Measurements from ENCODE around the gene RUFY2. TPM values are rescaled to one million over a fixed set of nuclear protein-coding genes. Genes with fewer than 3 reads are reported as not detected.
"Not testable (repeated sequence)": the region's sequence is repeated elsewhere in the genome, so short reads cannot be mapped to it uniquely, and the experiment has no call there.

The RUFY2 gene
- total and polyA plus RNA-seq, 11 donors: 3.2 to 11.8 (median 8.6) TPM

DNA sequence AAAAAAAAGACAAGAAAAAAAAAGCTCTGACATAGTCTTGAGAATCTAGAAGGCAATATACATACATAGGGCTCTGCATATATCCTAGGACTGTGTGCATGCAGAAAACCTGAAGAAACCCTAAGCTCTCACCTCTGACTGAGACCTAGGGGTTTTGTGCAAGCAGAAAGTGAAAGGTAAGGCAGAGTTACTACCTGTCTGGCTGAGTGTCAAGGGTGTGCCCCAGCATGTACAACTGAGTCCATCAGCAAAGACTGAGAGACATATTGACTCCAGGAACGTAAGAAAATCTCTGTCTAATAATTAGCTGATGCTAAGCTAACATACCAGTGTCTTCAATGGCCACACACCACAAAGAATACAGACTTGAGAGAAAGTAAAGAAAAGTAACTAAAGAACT, 91.5 kb downstream of the RUFY2 start:
- Histone ChIP-seq H3K27ac (no peak overlapping the region), H3K9me3 (peaks cover 0 to 21% (median 11%) of the 10 kb centered on the region in 12 donors), H3K4me3 (no peak overlapping the region), H3K36me3 (peaks cover 0 to 3% (median 0%) of the 10 kb centered on the region in 9 donors), H3K27me3 (no peaks in the 10 kb centered on the region), H3K4me1 (no peaks in the 10 kb centered on the region)
- intact Hi-C loops (cut with DNase I): no loop called here
- TF ChIP-seq POLR2A (IDR thresholded peaks at IDR 0.05): no peak
- TF ChIP-seq, protein P1, sequence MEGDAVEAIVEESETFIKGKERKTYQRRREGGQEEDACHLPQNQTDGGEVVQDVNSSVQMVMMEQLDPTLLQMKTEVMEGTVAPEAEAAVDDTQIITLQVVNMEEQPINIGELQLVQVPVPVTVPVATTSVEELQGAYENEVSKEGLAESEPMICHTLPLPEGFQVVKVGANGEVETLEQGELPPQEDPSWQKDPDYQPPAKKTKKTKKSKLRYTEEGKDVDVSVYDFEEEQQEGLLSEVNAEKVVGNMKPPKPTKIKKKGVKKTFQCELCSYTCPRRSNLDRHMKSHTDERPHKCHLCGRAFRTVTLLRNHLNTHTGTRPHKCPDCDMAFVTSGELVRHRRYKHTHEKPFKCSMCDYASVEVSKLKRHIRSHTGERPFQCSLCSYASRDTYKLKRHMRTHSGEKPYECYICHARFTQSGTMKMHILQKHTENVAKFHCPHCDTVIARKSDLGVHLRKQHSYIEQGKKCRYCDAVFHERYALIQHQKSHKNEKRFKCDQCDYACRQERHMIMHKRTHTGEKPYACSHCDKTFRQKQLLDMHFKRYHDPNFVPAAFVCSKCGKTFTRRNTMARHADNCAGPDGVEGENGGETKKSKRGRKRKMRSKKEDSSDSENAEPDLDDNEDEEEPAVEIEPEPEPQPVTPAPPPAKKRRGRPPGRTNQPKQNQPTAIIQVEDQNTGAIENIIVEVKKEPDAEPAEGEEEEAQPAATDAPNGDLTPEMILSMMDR (IDR thresholded peaks at IDR 0.05): no peak
- DNase-seq (no peak), ATAC-seq (no peak)
- 86 to 100% (median 91%) methylated on average over 1 of the region's 1 CpG for WGBS, 4 donors

DNA sequence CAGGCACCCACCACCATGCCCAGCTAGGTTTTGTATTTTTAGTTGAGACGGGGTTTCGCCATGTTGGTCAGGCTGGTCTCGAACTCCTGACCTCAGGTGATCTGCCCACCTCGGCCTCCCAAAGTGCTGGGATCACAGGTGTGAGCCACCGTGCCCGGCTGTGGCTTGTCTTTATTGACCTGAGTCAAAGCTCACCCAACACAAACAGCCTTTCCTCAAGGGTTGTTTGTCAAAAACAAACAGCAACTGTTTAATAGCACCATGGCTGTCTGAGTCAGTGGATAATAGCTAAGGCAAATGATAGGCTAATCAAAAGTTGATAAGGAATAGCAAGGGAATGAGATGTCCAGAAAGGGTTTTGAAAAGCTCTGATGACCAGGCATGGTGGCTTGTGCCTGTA, 92.1 kb downstream of the RUFY2 start:
- DNase-seq; H3K27ac ChIP-seq; H3K4me3 ChIP-seq; H3K27me3 ChIP-seq; H3K36me3 ChIP-seq; H3K4me1 ChIP-seq; ATAC-seq; intact Hi-C loops (cut with DNase I): not testable (repeated sequence)
- H3K9me3 ChIP-seq: peaks cover 0 to 21% (median 11%) of the 10 kb centered on the region in 12 donors
- WGBS, 4 donors: 95 to 98% (median 96%) methylated on average over 6 of the region's 6 CpGs

DNA sequence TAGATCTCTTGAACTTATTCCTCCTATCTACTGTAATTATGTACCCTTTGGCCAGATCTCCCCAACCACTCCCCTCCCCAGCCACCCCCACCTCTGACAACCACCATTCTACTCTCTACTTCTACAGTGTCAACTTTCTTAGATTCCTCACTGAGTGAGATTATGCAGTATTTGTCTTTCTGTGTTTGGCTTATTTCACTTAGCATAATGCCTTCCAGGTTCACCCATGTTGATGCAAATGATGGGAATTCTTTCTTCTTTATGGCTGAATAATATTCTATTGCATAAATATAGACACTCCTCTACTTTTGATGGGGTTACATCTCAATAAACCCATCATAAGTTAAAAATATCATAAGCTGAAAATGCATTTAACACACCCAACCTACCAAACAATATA, 96.5 kb downstream of the RUFY2 start:
- Histone ChIP-seq H3K27me3 (no peaks in the 10 kb centered on the region), H3K9me3 (no peaks in the 10 kb centered on the region), H3K36me3 (no peaks in the 10 kb centered on the region), H3K4me1 (no peaks in the 10 kb centered on the region), H3K27ac (no peak overlapping the region), H3K4me3 (no peak overlapping the region)
- ATAC-seq: no peak
- intact Hi-C loops (cut with DNase I): no loop called here
- no peak for DNase-seq
- no peak for TF ChIP-seq POLR2A (IDR thresholded peaks at IDR 0.05)
- TF ChIP-seq, protein P1 (IDR thresholded peaks at IDR 0.05): no peak

DNA sequence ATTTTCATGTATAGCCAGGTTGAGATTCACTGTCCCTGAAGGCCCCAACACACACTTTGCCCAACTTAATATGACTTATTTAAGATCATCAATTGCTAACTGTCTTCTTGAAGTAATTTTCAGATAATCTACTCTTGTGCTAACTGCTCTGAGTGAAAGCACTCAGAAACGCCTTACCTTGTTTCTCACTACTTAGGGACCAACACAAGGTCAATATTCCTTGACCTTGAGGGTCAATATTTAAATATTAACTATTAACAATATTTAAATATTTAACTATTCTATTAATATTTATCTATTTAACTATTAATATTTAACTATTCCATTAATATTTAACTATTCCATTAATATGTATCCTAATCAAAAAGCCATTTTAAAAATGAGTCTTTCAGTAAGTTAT, 101.2 kb downstream of the RUFY2 start:
- ATAC-seq (no peak), DNase-seq (no peak)
- Histone ChIP-seq H3K36me3 (no peaks in the 10 kb centered on the region), H3K4me3 (no peak overlapping the region), H3K4me1 (peaks cover 0 to 6% (median 1%) of the 10 kb centered on the region in 12 donors), H3K9me3 (no peaks in the 10 kb centered on the region), H3K27ac (no peak overlapping the region), H3K27me3 (no peaks in the 10 kb centered on the region)
- intact Hi-C loops (cut with DNase I): loop anchor here in 4 of 10 donors (10.0 kb wide), 4 partner anchors 91 to 451 kb away; partner anchors contain the start of gene HERC4 (in 1 of the 4)
- WGBS, 4 donors: 5 to 64% (median 53%) methylated on average over 1 of the region's 1 CpG
- TF ChIP-seq, protein P1 (IDR thresholded peaks at IDR 0.05): no peak
- no peak for TF ChIP-seq POLR2A (IDR thresholded peaks at IDR 0.05)

DNA sequence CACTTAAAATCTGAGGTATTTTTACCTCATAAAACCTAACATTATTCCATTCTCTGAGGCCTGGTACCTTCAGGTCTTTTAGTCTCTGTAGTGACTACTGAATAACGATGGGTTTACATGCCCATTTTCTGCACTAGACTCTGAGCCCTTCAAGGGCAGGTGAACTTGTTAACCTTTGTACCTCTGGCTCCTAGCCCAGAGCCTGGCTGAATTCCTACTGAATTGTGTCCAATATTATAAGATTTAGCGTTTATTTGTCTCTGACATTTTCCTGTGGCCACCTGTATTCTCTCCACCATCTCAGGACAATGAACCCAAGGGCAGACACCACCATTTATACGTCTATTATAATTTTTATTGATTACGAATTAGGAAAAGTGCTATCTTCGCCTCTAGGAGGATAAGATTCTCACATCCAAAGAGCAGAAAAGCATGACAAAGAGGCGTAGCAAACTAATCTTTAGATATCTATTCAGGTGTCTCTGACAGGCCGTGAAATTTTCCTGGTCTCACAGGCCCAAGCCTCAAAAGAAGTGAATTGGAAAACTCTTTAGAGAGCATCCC, 103.1 kb downstream of the RUFY2 start:
- Histone ChIP-seq H3K4me3 (no peak overlapping the region), H3K36me3 (no peaks in the 10 kb centered on the region), H3K9me3 (no peaks in the 10 kb centered on the region), H3K4me1 (peaks cover 0 to 6% (median 1%) of the 10 kb centered on the region in 12 donors), H3K27ac (no peak overlapping the region), H3K27me3 (no peaks in the 10 kb centered on the region)
- TF ChIP-seq, protein P1 (IDR thresholded peaks at IDR 0.05): no peak
- TF ChIP-seq POLR2A (IDR thresholded peaks at IDR 0.05): no peak
- WGBS, 4 donors: 67 to 75% (median 71%) methylated on average over 7 of the region's 7 CpGs
- intact Hi-C loops (cut with DNase I): loop anchor here (2.0 to 10.0 kb wide), 10 partner anchors 72 to 449 kb away; partner anchors contain the start of genes ATOH7 (in 1 of the 10) and HERC4 (in 1 of the 10)
- ATAC-seq (no peak), DNase-seq (no peak)

Measured in heart left ventricle (tissue), 16 donors.